H1 (cell line): Measurements from ENCODE around the gene NUS1. TPM values are rescaled to one million over a fixed set of nuclear protein-coding genes. Genes with fewer than 3 reads are reported as not detected.

Experiments used
- CTCF ChIA-PET: fragments of 300-600 bp; sonication (Branson Sonifier 250); formaldehyde crosslinking; loops from one replicate; lab custom pipeline; 2021; ENCODE audit not compliant: partially characterized antibody; lab: Charles Lee
- POLR2A ChIA-PET: fragments of 300-600 bp; sonication (Branson Sonifier 250); formaldehyde crosslinking; loops from one replicate; lab custom pipeline; 2021; ENCODE audit warnings: inconsistent platforms; ENCODE audit not compliant: partially characterized antibody; lab: Charles Lee
- DNase-seq, 2 experiments: peaks; one replicate each; pipeline versions ENCODE4 v3.0.0 to v3.0.0-alpha.2; 2010 to 2022; ENCODE audit warnings: low spot score in 2 of 2, low read depth in 1 of 2, mixed read lengths in 1 of 2
- FAIRE-seq: peaks from 2 replicates; lab custom pipeline; 2011; peaks lifted over from hg19 to GRCh38; lab: Jason Lieb, UNC
- H2AFZ ChIP-seq: 2 replicates; pipeline ENCODE4 v1.8.1; 2012; ENCODE audit warnings: low read length, inconsistent platforms
- H2AK5ac ChIP-seq: 2 replicates; pipeline ENCODE4 v1.6.1; 2013; ENCODE audit warnings: low read depth, low read length
- H2BK120ac ChIP-seq: replicated peaks from 2 replicates; pipeline ENCODE3; 2013; ENCODE audit warnings: low read depth, low read length, inconsistent platforms
- H2BK12ac ChIP-seq: 2 replicates; pipeline ENCODE4 v1.6.1; 2013; ENCODE audit warnings: low read depth, low read length
- H2BK15ac ChIP-seq: 2 replicates; pipeline ENCODE4 v1.6.1; 2013; ENCODE audit warnings: low read length
- H2BK20ac ChIP-seq: 2 replicates; pipeline ENCODE4 v1.6.1; 2013; ENCODE audit warnings: low read length
- H2BK5ac ChIP-seq: 2 replicates; pipeline ENCODE4 v1.6.1; 2013; ENCODE audit warnings: low read depth, low read length
- H3K14ac ChIP-seq: 2 replicates; pipeline ENCODE4 v1.6.1; 2013; ENCODE audit warnings: inconsistent platforms; ENCODE audit not compliant: insufficient read length
- H3K18ac ChIP-seq: 2 replicates; pipeline ENCODE4 v1.6.1; 2013; ENCODE audit warnings: low read length; ENCODE audit errors: extremely low read depth
- H3K23ac ChIP-seq: 2 replicates; pipeline ENCODE4 v1.6.1; 2013; ENCODE audit warnings: inconsistent platforms; ENCODE audit not compliant: insufficient read length
- H3K23me2 ChIP-seq: 2 replicates; pipeline ENCODE4 v1.6.1; 2013; ENCODE audit warnings: low read depth, low read length
- H3K27ac ChIP-seq: 2 replicates; pipeline ENCODE4 v1.6.1; 2011; ENCODE audit warnings: low read depth, low read length, inconsistent platforms
- H3K27me3 ChIP-seq, 4 experiments: replicated peaks in 1 of 4; 1 replicate in 1 of 4; 2 replicates in 3 of 4; pipeline versions ENCODE4 v1.6.1 to v1.8.1; 2011 to 2013; ENCODE audit warnings: low read length in 3 of 4, mild to moderate bottlenecking in 3 of 4, inconsistent platforms in 2 of 4, mixed read lengths in 2 of 4, moderate library complexity in 1 of 4; ENCODE audit not compliant: control insufficient read depth in 3 of 4, insufficient read depth in 3 of 4; ENCODE audit errors: extremely low read depth in 1 of 4
- H3K36me3 ChIP-seq, 4 experiments: 2 replicates each; pipeline versions ENCODE4 v1.6.1 to v1.8.1; 2011 to 2013; ENCODE audit warnings: mild to moderate bottlenecking in 4 of 4, low read length in 3 of 4, moderate library complexity in 2 of 4, control low read depth in 1 of 4, inconsistent platforms in 1 of 4; ENCODE audit not compliant: insufficient read depth in 4 of 4, control insufficient read depth in 2 of 4
- H3K4ac ChIP-seq: replicated peaks from 2 replicates; pipeline ENCODE3; 2013; ENCODE audit warnings: low read length, low read depth, mixed read lengths, inconsistent platforms; ENCODE audit not compliant: insufficient read length
- H3K4me1 ChIP-seq, 4 experiments: replicated peaks in 1 of 4; 1 replicate in 1 of 4; 2 replicates in 3 of 4; pipeline versions ENCODE4 v1.6.1 to v1.8.1; 2011 to 2013; ENCODE audit warnings: low read length in 3 of 4, inconsistent platforms in 2 of 4, mixed read lengths in 1 of 4; ENCODE audit not compliant: insufficient read depth in 4 of 4, control insufficient read depth in 3 of 4
- H3K4me2 ChIP-seq, 2 experiments: 2 replicates each; pipeline versions ENCODE4 v1.6.1 to v1.8.1; 2011 to 2013; ENCODE audit warnings: low read depth in 2 of 2, low read length in 2 of 2, control low read depth in 1 of 2, inconsistent platforms in 1 of 2, mild to moderate bottlenecking in 1 of 2; ENCODE audit not compliant: insufficient read depth in 1 of 2
- H3K4me3 ChIP-seq, 4 experiments: fragments of 200-600, 300-600 bp in 1 of 4; sonication (generic), shearing (Covaris generic), sonication (Bioruptor Twin) in 1 of 4; 2 replicates each; pipeline versions ENCODE4 v1.5.1 to v1.8.1; 2011 to 2016; ENCODE audit warnings: low read length in 4 of 4, low read depth in 3 of 4, control low read depth in 2 of 4, inconsistent platforms in 2 of 4, mild to moderate bottlenecking in 2 of 4, mixed read lengths in 1 of 4, moderate library complexity in 1 of 4; ENCODE audit not compliant: insufficient read depth in 2 of 4; ENCODE audit errors: extremely low read depth in 1 of 4
- H3K56ac ChIP-seq: replicated peaks from 2 replicates; pipeline ENCODE3; 2013; ENCODE audit warnings: low read depth, mild to moderate bottlenecking, mixed read lengths, low read length, inconsistent platforms; ENCODE audit not compliant: insufficient read length
- H3K79me1 ChIP-seq: 2 replicates; pipeline ENCODE4 v1.6.1; 2013; ENCODE audit warnings: low read depth, low read length, control low read depth
- H3K79me2 ChIP-seq, 2 experiments: 2 replicates each; pipeline versions ENCODE4 v1.6.1 to v1.8.1; 2012 to 2013; ENCODE audit warnings: low read length in 2 of 2, mild to moderate bottlenecking in 2 of 2, inconsistent platforms in 1 of 2; ENCODE audit not compliant: insufficient read depth in 2 of 2, control insufficient read depth in 1 of 2
- H3K9ac ChIP-seq, 4 experiments: replicated peaks in 1 of 4; 1 replicate in 1 of 4; 2 replicates in 3 of 4; pipeline versions ENCODE4 v1.6.1 to v1.8.1; 2011 to 2013; ENCODE audit warnings: low read depth in 3 of 4, low read length in 3 of 4, control low read depth in 2 of 4, mild to moderate bottlenecking in 2 of 4, moderate library complexity in 2 of 4, inconsistent platforms in 1 of 4; ENCODE audit errors: extremely low read depth in 1 of 4
- H3K9me3 ChIP-seq, 2 experiments: 2 replicates each; pipeline versions ENCODE4 v1.6.1 to v1.8.1; 2012 to 2013; ENCODE audit warnings: mild to moderate bottlenecking in 2 of 2, moderate library complexity in 2 of 2, control low read depth in 1 of 2, inconsistent platforms in 1 of 2, low read depth in 1 of 2, low read length in 1 of 2, mixed read lengths in 1 of 2; ENCODE audit not compliant: insufficient read depth in 2 of 2
- H4K20me1 ChIP-seq, 2 experiments: replicated peaks in 1 of 2; 2 replicates each; pipeline versions ENCODE3 to v1.8.1; 2011 to 2013; ENCODE audit warnings: inconsistent platforms in 2 of 2, low read length in 2 of 2, mild to moderate bottlenecking in 1 of 2; ENCODE audit not compliant: insufficient read depth in 2 of 2, control insufficient read depth in 1 of 2
- H4K5ac ChIP-seq: 2 replicates; pipeline ENCODE4 v1.6.1; 2013; ENCODE audit warnings: low read length, low read depth, mixed read lengths, inconsistent platforms; ENCODE audit not compliant: insufficient read length
- H4K8ac ChIP-seq: 2 replicates; pipeline ENCODE4 v1.8.0; 2013; ENCODE audit warnings: mild to moderate bottlenecking, moderate library complexity, low read length, inconsistent platforms; ENCODE audit not compliant: insufficient read depth; ENCODE audit errors: extremely low read depth
- H4K91ac ChIP-seq: replicated peaks from 2 replicates; pipeline ENCODE3; 2013; ENCODE audit warnings: low read length, mixed read lengths, inconsistent platforms; ENCODE audit not compliant: insufficient read length
- CHD1 ChIP-seq: IDR thresholded peaks from 2 replicates; pipeline ENCODE4 v1.6.1; 2012; ENCODE audit warnings: low read depth, low read length, improper control_type of control experiment
- EGR1 ChIP-seq: IDR thresholded peaks from 2 replicates; pipeline ENCODE4 v1.6.1; 2011; ENCODE audit warnings: low read depth, low read length, borderline replicate concordance
- EZH2 ChIP-seq: fragments of 200-600 bp; sonication (generic); IDR thresholded peaks from 2 replicates; pipeline ENCODE4 v1.7.1; 2012; ENCODE audit warnings: low read depth, mild to moderate bottlenecking, moderate library complexity, low read length, inconsistent platforms; ENCODE audit not compliant: severe bottlenecking
- GABPA ChIP-seq: IDR thresholded peaks from 2 replicates; pipeline ENCODE4 v1.6.1; 2011; ENCODE audit warnings: mild to moderate bottlenecking, low read length, moderate library complexity, borderline replicate concordance; ENCODE audit not compliant: insufficient read depth
- JUN ChIP-seq: IDR thresholded peaks from 2 replicates; pipeline ENCODE4 v1.6.1; 2011; ENCODE audit warnings: low read depth, mild to moderate bottlenecking, improper control_type of control experiment, low read length
- SAP30 ChIP-seq: fragments of 300-600 bp; sonication (generic); IDR thresholded peaks from 2 replicates; pipeline ENCODE4 v1.7.1; 2012; ENCODE audit warnings: low read length, moderate library complexity, mild to moderate bottlenecking, inconsistent platforms; ENCODE audit not compliant: insufficient read depth, insufficient replicate concordance
- TAF7 ChIP-seq: optimal IDR thresholded peaks from 2 replicates; pipeline ENCODE3; 2011; ENCODE audit warnings: low read depth, mild to moderate bottlenecking, inconsistent platforms, low read length, moderate library complexity, borderline replicate concordance
- TBP ChIP-seq: IDR thresholded peaks from 2 replicates; pipeline ENCODE4 v1.6.1; 2011; ENCODE audit warnings: low read depth, low read length, improper control_type of control experiment
- TEAD4 ChIP-seq: IDR thresholded peaks from 2 replicates; pipeline ENCODE4 v1.6.1; 2012; ENCODE audit warnings: low read depth, low read length, inconsistent platforms, mixed read lengths
- WGBS, 2 experiments: shearing (Covaris generic) in 1 of 2; methylation state at CpG; one replicate each; pipeline versions ENCODE4 v1.1.6 to v1.1.7; 2013 to 2015; ENCODE audit warnings: low lambda C conversion rate in 2 of 2, mixed read lengths in 2 of 2, inconsistent platforms in 1 of 2, low coverage in 1 of 2, missing lambda C conversion rate in 1 of 2; ENCODE audit not compliant: insufficient replicate concordance in 2 of 2, insufficient coverage in 1 of 2, insufficient read length in 1 of 2; ENCODE audit errors: extremely low coverage in 1 of 2, missing lambda C conversion rate in 1 of 2; 5-methylcytosine and 5-hydroxymethylcytosine counted together
- polyA plus RNA-seq, 7 experiments: library from polyadenylated mRNA; depleted of rRNA in 3 of 7; stranded (reverse) in 5 of 7; unstranded in 2 of 7; fragments of >200 nt in 5 of 7; fragments of 200-250 nt in 2 of 7; gene quantifications; 1 replicate in 5 of 7; 2 replicates in 1 of 7; 4 replicates in 1 of 7; pipeline versions ENCODE4 v1.2.1 to v1.2.3, GENCODE V29; 2011 to 2013; ENCODE audit warnings: missing spikeins in 2 of 7, mixed read lengths in 2 of 7
- total RNA-seq: library from RNA; stranded (reverse); fragmentation: NEBNext Ultra II Directional; extraction: Animal tissue kit (Norgen Biotek cat#: 25700); gene quantifications from 2 replicates; pipeline ENCODE4 v1.2.1, GENCODE V29; 2021

NUS1 gene
- total and polyA plus RNA-seq, 2 of the 8 experiments (the other 6 are each of a cell fraction or from before 2014, with no cell fraction given) = 20.7 to 77.7 TPM

DNA sequence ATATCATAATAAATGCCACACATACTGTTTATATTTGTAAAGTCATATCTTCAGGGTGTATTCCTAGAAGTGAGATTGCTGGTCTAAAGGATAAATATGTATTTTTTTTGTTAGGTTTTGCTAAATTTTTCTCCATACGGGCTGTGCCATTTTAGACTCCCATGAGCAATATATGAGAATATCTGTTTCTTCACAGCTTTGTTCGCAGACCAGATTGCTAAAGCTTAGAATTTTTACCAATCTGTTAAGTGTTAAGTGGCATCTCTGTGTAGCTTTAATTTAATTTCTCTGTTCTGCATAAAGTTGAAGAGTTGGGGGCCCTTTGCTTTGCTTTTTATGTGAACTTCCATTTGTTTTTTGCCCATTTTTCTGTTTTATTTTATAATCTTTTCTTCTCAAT lies 32.3 kb upstream of the NUS1 start:
- no peak overlapping the region for H3K9ac ChIP-seq
- no peak overlapping the region for H2BK20ac ChIP-seq
- H3K79me1 ChIP-seq = no peaks in the 10 kb centered on the region
- no peak overlapping the region for H2BK5ac ChIP-seq
- no peak overlapping the region for H3K4ac ChIP-seq
- no peak overlapping the region for H3K18ac ChIP-seq
- no peak overlapping the region for H2BK15ac ChIP-seq
- peaks cover 4 to 5% of the 10 kb centered on the region in 2 experiments; a peak in 2 of 4 replicates for H3K9me3 ChIP-seq
- no peaks in the 10 kb centered on the region for H3K4me1 ChIP-seq
- no peaks in the 10 kb centered on the region for H4K20me1 ChIP-seq
- H2BK12ac ChIP-seq = no peak overlapping the region
- H3K4me2 ChIP-seq = no peak overlapping the region
- H3K27me3 ChIP-seq = no peaks in the 10 kb centered on the region
- no peak for FAIRE-seq
- H4K5ac ChIP-seq = no peak overlapping the region
- H3K27ac ChIP-seq = no peak overlapping the region
- ChIA-PET POLR2A (no interaction called here), CTCF (no interaction called here)
- H3K14ac ChIP-seq = no peak overlapping the region
- H3K79me2 ChIP-seq = no peaks in the 10 kb centered on the region
- no peak overlapping the region for H2BK120ac ChIP-seq
- no peak overlapping the region for H3K23ac ChIP-seq
- H2AK5ac ChIP-seq = no peak overlapping the region
- DNase-seq = no peak
- no peaks in the 10 kb centered on the region for H3K23me2 ChIP-seq
- WGBS, 2 experiments = 92% methylated on average over 2 of the region's 2 CpGs; no CpG with 5 or more reads in 1 of the 2 experiments
- H3K56ac ChIP-seq = no peak overlapping the region
- TF ChIP-seq TEAD4 (no peak), CHD1 (no peak), JUN (no peak), TBP (no peak), TAF7 (no peak), GABPA (no peak), EGR1 (no peak), SAP30 (no peak), EZH2 (no peak)
- no peak overlapping the region for H4K8ac ChIP-seq
- H4K91ac ChIP-seq = no peak overlapping the region
- H2AFZ ChIP-seq = no peak overlapping the region
- H3K4me3 ChIP-seq = no peak overlapping the region
- H3K36me3 ChIP-seq = peaks cover 0 to 1% (median 0%) of the 10 kb centered on the region in 4 experiments; a peak in 3 of 8 replicates
